Measurements from ENCODE around the gene AQP3. TPM values are rescaled to one million over a fixed set of nuclear protein-coding genes. Genes with fewer than 3 reads are reported as not detected.

The AQP3 gene
- total RNA-seq, 2 donors from 2014 or later: 2.2 to 2.7 TPM

GRCh38 chr9:33434317-33435105 lies 12.9 kb downstream of the AQP3 start:
- WGBS, 2 experiments (ENCODE audit: insufficient coverage in 1 of 2, insufficient read length in 1 of 2): 90 to 100% methylated on average over 1 to 16 of the region's 16 CpGs
- Histone ChIP-seq H3K9me3 (ENCODE audit: control insufficient read depth, low read length) (no peaks in the 10 kb centered on the region), H3K27ac (ENCODE audit: low read depth, low read length) (no peak overlapping the region), H3K36me3 (ENCODE audit: control insufficient read depth, insufficient read depth, low read length) (no peaks in the 10 kb centered on the region), H3K27me3 (ENCODE audit: control insufficient read depth, insufficient read depth, low read length, poor library complexity, severe bottlenecking) (no peaks in the 10 kb centered on the region), H3K9ac (ENCODE audit: extremely low read depth, low read length, poor library complexity, severe bottlenecking) (no peak overlapping the region), H3K4me1 (ENCODE audit: control insufficient read depth, insufficient read depth, low read length) (no peaks in the 10 kb centered on the region), H3K4me3 (ENCODE audit: low read length) (no peak overlapping the region)
- DNase-seq: no peak
- Mint-ChIP-seq H3K27me3 (ENCODE audit: insufficient read depth) (no peaks in the 10 kb centered on the region), H3K4me1 (peaks cover 13% of the 10 kb centered on the region), H3K4me3 (no peak overlapping the region), H3K36me3 (ENCODE audit: low read depth) (no peaks in the 10 kb centered on the region), H3K9me3 (no peaks in the 10 kb centered on the region), H3K27ac (no peak overlapping the region)
- TF ChIP-seq CTCF (conservative IDR thresholded peaks at IDR 0.05): no peak

- WGBS, 2 experiments (ENCODE audit: insufficient coverage in 1 of 2, insufficient read length in 1 of 2): 92 to 98% methylated on average over 6 to 8 of the region's 8 CpGs
- Histone ChIP-seq H3K9ac (ENCODE audit: extremely low read depth, low read length, poor library complexity, severe bottlenecking) (no peak overlapping the region), H3K4me1 (ENCODE audit: control insufficient read depth, insufficient read depth, low read length) (no peaks in the 10 kb centered on the region), H3K27me3 (ENCODE audit: control insufficient read depth, insufficient read depth, low read length, poor library complexity, severe bottlenecking) (no peaks in the 10 kb centered on the region), H3K27ac (ENCODE audit: low read depth, low read length) (no peak overlapping the region), H3K36me3 (ENCODE audit: control insufficient read depth, insufficient read depth, low read length) (no peaks in the 10 kb centered on the region), H3K9me3 (ENCODE audit: control insufficient read depth, low read length) (no peaks in the 10 kb centered on the region), H3K4me3 (ENCODE audit: low read length) (no peak overlapping the region)
- Mint-ChIP-seq H3K36me3 (ENCODE audit: low read depth) (no peaks in the 10 kb centered on the region), H3K27me3 (ENCODE audit: insufficient read depth) (no peaks in the 10 kb centered on the region), H3K4me3 (no peak overlapping the region), H3K27ac (no peak overlapping the region), H3K4me1 (peaks cover 13% of the 10 kb centered on the region), H3K9me3 (no peaks in the 10 kb centered on the region)
- no peak for TF ChIP-seq CTCF (conservative IDR thresholded peaks at IDR 0.05)
- DNase-seq: no peak
Observed at GRCh38 chr9:33433871-33434270, 13.5 kb downstream of the AQP3 start.

GRCh38 chr9:33431420-33431819 lies 16.0 kb downstream of the AQP3 start:
- DNase-seq: no peak
- Histone ChIP-seq H3K4me3 (ENCODE audit: low read length) (no peak overlapping the region), H3K27me3 (ENCODE audit: control insufficient read depth, insufficient read depth, low read length, poor library complexity, severe bottlenecking) (no peaks in the 10 kb centered on the region), H3K36me3 (ENCODE audit: control insufficient read depth, insufficient read depth, low read length) (no peaks in the 10 kb centered on the region), H3K9me3 (ENCODE audit: control insufficient read depth, low read length) (no peaks in the 10 kb centered on the region), H3K4me1 (ENCODE audit: control insufficient read depth, insufficient read depth, low read length) (no peaks in the 10 kb centered on the region), H3K27ac (ENCODE audit: low read depth, low read length) (no peak overlapping the region), H3K9ac (ENCODE audit: extremely low read depth, low read length, poor library complexity, severe bottlenecking) (no peak overlapping the region)
- no peaks in the 10 kb centered on the region for H3K27me3 Mint-ChIP-seq (ENCODE audit: insufficient read depth)
- no peaks in the 10 kb centered on the region for H3K36me3 Mint-ChIP-seq (ENCODE audit: low read depth)
- peaks cover 8% of the 10 kb centered on the region for H3K4me1 Mint-ChIP-seq
- H3K9me3 Mint-ChIP-seq: no peaks in the 10 kb centered on the region
- no peak overlapping the region for H3K4me3 Mint-ChIP-seq
- H3K27ac Mint-ChIP-seq: no peak overlapping the region
- 89 to 100% methylated on average over 2 of the region's 2 CpGs for WGBS, 2 experiments (ENCODE audit: insufficient coverage in 1 of 2, insufficient read length in 1 of 2)
- no peak for TF ChIP-seq CTCF (conservative IDR thresholded peaks at IDR 0.05)

Data from endodermal cell (in vitro differentiated cells).